GM19455 (cell line): ENCODE data around the gene LRIG3.

Experiments
- ATAC-seq: cut with Tn5 transposase; IDR thresholded peaks from one replicate; pipeline ENCODE4 v1.9.1; 2021; ENCODE audit not compliant: unreplicated experiment

Gene LRIG3

DNA sequence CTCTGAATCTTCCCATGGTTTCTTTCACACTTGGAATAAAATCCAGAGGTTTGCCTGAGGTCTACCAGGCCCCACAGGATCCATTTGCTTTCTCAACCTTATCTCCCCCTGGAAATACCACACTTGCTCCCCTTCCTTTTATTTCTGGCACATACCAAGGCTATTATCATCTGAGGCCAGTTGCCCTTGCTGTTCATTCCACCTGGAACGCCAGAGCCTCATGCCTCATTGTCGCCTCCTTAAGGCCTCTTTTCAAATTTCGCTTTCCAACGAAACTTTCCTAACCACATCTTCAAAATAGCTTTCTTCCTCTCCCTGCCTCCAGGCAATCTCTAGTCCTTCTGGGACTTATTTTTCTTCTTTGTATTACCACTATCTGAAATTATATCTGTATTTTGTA, 11.2 kb upstream of the LRIG3 start:
- ATAC-seq, result no peak

- no peak for ATAC-seq
These were observed 10.5 kb upstream of the LRIG3 start for GRCh38 chr12:58930770-58931324.

DNA sequence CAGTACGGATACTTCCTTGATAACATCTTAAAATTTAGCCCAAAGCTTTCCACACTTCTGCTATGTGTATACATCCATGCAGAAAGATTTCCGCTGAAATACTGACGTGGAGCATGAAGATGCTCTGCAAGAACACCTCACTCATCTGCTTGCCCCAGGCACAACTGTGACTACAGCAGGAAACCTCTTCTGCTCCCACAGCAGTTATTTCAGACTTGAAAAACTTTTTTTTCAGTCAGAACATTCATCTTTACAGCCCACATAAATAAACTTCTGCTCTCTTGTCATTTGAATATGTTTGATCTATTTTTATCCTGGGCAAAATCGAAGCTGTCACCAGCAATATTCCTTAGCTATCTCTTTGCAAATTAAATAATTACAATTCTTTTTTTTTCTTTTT, 6.8 kb upstream of the LRIG3 start:
- no peak for ATAC-seq

DNA sequence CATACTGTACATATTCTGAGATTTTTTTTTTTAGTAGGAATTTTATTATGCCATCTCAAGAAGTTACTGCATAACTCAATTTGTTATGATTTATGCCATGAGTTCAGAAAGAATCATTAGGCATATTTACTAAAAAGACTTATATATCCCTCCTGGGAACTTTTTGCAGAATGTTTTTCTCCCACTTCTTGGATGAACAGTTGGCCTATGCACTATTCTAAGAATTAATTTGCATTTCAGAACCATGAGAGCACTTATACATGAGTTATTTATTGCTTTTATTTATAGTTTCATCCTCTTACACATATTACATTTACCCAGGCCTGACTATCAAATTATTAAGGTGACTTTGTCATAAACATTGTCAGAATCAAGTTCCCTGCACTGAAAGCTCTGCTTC, 6.3 kb upstream of the LRIG3 start:
- no peak for ATAC-seq

DNA sequence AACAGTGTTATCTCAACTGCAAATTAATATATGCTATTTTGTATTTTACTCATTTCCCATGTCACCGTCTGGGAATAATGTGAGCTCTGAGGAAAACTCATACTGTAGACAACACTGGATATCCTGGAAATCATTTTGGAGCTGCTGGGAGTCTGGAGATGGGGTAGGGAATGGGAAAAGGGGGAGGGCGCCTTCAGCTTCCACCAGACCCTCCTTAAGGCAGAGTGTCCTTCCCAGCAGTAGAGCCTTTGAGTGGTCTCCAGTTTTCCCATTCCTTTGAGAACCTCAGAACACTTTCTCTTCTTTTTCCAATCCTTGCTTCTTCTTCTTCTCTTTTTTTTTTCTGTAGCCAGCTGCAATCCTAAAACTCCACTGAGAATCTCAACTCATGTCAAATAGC, 5.4 kb upstream of the LRIG3 start:
- no peak for ATAC-seq

- ATAC-seq, result no peak
These were observed 4.9 kb upstream of the LRIG3 start for GRCh38 chr12:58925111-58925611.

DNA sequence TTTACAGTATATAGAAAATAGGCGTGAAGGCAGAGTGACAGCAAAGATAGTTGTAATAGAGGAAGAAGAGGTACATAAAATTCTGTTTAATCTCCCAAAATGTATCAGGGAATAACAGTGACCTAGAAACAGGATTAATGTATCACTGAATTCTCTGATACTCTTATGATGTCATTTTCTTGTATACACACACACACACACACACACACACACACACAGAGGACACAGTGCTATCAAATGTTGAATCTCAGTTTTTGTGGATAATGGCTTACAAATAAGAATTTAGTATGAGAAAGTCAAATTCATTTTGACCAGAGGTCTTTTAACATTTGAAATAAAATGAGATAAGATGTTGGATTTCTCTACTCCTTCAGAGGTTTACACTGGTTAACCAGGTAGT, 4.3 kb upstream of the LRIG3 start:
- no peak for ATAC-seq

DNA sequence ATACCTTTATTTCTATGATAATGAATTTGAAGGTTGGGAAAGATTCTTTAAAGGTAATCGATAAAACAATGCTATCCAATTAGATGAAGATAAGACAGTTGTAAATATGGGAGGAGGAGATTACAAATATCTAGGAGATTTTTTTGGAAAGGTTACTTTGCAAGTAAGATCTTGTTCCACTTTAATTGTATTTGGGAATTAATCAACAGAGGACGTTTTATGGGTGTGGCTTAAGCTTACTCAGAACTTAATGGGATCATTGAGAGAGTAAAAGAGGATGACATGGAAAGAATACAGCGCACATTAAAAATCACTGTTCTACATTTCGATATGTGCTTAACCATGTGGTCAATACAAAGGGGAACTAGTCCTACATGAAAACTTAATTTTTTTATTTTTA, 3.5 kb upstream of the LRIG3 start:
- no peak for ATAC-seq

DNA sequence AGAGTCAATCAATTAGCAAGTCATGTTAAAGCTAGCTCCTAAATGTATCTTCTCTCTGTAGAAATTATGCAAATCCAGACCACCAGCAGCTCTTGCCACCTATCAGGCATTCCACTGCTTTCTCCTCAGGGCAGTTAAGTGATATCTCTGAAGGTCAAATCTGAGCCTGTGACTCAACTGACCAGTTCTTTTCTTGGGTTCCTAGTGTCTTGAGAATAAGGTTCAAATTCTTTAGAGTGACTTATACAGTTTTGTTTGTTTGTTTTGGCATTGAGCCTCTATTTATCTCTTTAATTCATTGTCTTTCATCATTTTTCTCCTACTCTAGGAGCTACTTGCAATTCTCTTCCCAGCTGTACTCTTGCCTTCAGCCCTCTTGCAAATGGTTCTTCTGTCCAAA, 2.5 kb upstream of the LRIG3 start:
- no peak for ATAC-seq

- no peak for ATAC-seq
These were observed 907 bp upstream of the LRIG3 start for GRCh38 chr12:58920961-58921861.

DNA sequence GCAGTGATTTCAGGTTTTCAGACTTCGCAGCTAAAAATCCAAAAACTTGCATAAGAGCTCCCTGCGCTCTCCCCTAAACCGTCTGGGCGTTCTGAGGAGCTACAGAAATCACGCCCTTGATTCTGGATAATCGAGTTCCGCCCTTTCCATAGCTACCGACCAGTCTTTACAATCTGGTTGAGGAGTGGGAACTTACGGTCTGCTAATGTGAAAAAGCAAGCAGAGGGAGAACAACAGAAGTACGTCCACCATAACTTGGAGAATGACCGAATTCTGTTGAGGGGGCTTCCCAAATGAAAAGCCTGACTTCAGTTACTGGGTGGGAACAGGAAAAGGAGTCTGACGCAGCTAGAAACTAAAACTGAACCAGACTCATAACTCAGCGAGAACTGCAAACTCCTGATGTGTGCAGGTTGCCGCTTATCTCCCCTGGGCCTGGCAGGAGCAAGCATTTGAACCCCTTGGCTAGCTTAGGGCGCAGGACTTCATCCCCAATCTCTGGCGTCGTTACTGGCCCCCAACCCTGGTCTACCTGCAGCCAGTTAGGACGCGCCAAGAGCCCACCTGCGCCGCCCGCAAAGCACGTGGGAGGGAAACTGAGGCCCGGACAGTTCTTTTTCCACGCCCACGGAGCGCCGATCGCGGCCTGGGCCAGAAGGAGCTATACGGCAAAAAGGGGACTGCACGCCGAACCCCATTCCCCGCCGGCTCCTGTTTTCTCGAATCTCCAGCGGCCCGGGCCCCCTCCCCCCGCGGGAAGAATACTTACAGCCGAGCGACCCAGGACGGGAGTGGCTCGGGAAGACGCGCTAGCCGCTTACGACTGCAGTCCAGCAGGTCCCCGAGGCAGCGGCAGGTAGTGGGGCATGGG, 838 bp downstream of the LRIG3 start:
- ATAC-seq, result peak; percentile 40

- no peak for ATAC-seq
These were observed 1.8 kb downstream of the LRIG3 start for GRCh38 chr12:58918469-58918844.

GRCh38 chr12:58917699-58918468, 2.4 kb downstream of the LRIG3 start:
- no peak for ATAC-seq

- ATAC-seq, result no peak
These were observed 3.3 kb downstream of the LRIG3 start for GRCh38 chr12:58916921-58917511.

DNA sequence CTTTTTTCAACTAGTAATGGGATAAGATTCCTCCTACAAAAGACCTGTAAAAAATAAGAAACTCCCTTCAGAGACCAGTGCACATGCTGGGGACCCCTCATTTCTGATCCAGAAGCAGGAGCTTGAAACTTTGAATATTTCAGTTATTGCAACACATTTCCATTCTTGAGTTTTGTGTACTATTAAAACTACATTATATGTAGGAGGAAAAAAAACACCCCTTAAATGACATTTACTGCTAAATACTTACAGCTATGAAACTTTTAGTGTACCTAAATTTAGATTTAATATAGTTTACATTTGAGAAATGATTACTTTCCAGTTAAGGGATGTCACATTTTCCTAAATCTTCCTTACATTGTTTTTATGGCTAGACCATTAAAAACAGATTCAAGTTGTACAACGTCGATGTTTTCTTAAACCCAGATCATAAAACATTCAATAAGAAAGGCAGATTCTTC, 4.1 kb downstream of the LRIG3 start:
- no peak for ATAC-seq

DNA sequence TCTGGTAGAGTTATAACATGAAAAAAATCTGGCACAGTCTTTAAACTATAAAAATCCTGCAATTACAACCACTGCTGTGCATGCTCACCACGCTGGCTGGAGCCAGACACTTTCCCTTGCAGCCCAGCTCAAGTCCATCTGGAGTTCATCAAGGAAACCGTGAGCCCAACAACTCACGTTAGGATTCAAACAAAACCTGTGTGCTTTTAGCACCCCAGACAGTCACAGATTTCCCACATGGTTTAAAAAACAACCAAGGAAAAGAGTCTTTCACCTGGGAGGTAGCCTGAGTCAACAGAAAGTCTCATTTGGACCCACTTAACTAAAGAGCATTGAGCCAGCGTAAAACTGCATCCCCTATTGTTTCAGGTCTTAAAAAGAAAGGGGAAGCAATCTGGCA, 4.7 kb downstream of the LRIG3 start:
- no peak for ATAC-seq

DNA sequence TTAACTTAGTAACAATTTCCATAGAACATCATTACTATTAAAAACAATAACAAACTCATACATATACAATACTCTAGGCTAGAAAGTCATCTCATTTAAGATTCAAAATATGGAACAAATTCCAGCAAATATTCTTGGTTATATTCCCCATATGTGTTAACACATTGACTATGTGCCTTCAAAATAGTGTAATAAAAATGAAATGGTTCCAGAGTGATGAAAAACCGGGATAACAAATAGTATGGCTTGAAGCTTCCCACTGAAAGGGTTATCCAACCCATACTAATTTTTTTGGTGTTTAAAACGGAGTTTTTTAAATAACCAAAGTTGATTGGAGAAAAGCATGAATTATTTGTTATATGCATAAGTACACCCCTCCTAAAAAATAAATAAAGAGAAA, 5.3 kb downstream of the LRIG3 start:
- no peak for ATAC-seq

GRCh38 chr12:58914457-58914856, 5.8 kb downstream of the LRIG3 start:
- no peak for ATAC-seq

DNA sequence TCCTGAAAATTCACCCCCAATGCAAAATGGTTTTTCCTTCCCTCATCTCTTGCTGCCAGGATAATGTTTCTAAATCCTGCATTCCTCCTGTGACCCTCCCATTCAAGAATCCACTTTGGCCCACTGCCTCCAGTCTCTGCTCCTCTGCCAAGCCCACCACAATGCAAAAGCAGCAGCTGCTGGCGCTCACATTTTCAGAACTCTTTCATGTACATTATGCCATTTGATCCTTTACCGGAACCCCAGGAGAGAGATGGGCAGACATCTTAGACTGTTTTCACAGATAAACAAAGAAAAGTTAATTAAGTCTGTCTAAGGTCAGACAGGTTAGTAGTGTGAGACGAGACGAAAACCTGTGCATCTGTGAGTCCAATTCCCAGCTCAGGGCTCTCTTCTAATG, 12.9 kb downstream of the LRIG3 start:
- ATAC-seq, result no peak

DNA sequence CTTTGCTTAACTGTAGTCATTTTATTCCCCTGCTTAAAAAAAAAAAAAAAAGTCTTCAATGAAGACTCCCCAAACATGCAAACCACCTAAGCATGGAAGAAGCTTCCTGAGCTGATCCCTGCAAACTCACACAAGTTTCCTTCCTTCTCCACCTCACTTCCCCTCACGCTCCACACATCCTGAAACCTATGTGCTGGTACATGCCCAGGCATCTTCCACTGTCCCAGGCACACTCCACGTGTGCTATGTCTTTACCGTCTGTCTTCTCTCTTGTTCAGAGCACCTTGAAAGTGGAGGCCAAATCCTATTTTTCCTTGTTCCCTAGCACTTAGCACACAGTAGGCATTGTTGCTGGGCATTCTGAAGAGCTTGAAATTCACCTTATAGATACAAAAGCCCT, 13.4 kb downstream of the LRIG3 start:
- no peak for ATAC-seq
